Measurements from ENCODE around the gene OR5H1.

DNA sequence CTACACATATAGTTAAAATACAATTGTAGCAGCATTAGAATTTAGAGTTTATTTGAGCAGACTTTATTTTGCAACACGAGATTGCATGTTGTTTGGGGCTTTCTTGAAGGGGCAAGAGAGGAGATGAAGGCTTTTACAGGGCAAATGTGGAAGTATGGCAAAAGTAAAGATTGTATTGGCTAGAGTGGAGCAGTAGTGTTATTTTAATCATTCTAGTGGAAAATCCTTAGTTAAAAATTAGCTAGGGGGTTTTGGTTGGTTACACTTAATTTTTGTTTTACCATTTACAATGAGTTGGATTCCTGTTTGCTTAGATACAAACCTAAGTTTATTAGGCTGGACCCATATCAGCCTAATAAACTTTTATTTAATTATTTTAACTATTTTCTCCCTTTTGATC lies 40.5 kb downstream of the OR5H1 start:
- TF ChIP-seq, protein P1, sequence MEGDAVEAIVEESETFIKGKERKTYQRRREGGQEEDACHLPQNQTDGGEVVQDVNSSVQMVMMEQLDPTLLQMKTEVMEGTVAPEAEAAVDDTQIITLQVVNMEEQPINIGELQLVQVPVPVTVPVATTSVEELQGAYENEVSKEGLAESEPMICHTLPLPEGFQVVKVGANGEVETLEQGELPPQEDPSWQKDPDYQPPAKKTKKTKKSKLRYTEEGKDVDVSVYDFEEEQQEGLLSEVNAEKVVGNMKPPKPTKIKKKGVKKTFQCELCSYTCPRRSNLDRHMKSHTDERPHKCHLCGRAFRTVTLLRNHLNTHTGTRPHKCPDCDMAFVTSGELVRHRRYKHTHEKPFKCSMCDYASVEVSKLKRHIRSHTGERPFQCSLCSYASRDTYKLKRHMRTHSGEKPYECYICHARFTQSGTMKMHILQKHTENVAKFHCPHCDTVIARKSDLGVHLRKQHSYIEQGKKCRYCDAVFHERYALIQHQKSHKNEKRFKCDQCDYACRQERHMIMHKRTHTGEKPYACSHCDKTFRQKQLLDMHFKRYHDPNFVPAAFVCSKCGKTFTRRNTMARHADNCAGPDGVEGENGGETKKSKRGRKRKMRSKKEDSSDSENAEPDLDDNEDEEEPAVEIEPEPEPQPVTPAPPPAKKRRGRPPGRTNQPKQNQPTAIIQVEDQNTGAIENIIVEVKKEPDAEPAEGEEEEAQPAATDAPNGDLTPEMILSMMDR (IDR thresholded peaks at IDR 0.05), result no peak
- no peak for TF ChIP-seq POLR2A (IDR thresholded peaks at IDR 0.05)
